ENCODE results near the gene HOXB5. TPM values are rescaled to one million over a fixed set of nuclear protein-coding genes. Genes with fewer than 3 reads are reported as not detected.

Gene HOXB5
- total RNA-seq, 1 experiment from 2014 or later: not detected

GRCh38 chr17:48559840-48560817 is 33.5 kb downstream of the HOXB5 start:
- in situ Hi-C loops (cut with HindIII; ENCODE audit: low pct_unique_long_range_greater_than_20kb, low sequenced_read_pairs): no loop called here
- DNase-seq (ENCODE audit: low read depth): no peak

GRCh38 chr17:48559122-48559839 is 34.3 kb downstream of the HOXB5 start:
- no peak for DNase-seq (ENCODE audit: low read depth)
- in situ Hi-C loops (cut with HindIII; ENCODE audit: low pct_unique_long_range_greater_than_20kb, low sequenced_read_pairs): no loop called here

GRCh38 chr17:48558831-48559121 is 34.8 kb downstream of the HOXB5 start:
- in situ Hi-C loops (cut with HindIII; ENCODE audit: low pct_unique_long_range_greater_than_20kb, low sequenced_read_pairs): no loop called here
- no peak for DNase-seq (ENCODE audit: low read depth)

GRCh38 chr17:48558057-48558830 is 35.3 kb downstream of the HOXB5 start:
- no peak for DNase-seq (ENCODE audit: low read depth)
- in situ Hi-C loops (cut with HindIII; ENCODE audit: low pct_unique_long_range_greater_than_20kb, low sequenced_read_pairs): no loop called here

- in situ Hi-C loops (cut with HindIII; ENCODE audit: low pct_unique_long_range_greater_than_20kb, low sequenced_read_pairs): no loop called here
- DNase-seq (ENCODE audit: low read depth): no peak
Observed at GRCh38 chr17:48556576-48557401, 36.8 kb downstream of the HOXB5 start.

GRCh38 chr17:48556229-48556575 is 37.4 kb downstream of the HOXB5 start:
- in situ Hi-C loops (cut with HindIII; ENCODE audit: low pct_unique_long_range_greater_than_20kb, low sequenced_read_pairs): no loop called here
- no peak for DNase-seq (ENCODE audit: low read depth)

- in situ Hi-C loops (cut with HindIII; ENCODE audit: low pct_unique_long_range_greater_than_20kb, low sequenced_read_pairs): no loop called here
- DNase-seq (ENCODE audit: low read depth): peak; percentile 78
Observed at GRCh38 chr17:48555258-48556228, 38.0 kb downstream of the HOXB5 start.

GRCh38 chr17:48554412-48555257 is 38.9 kb downstream of the HOXB5 start:
- no peak for DNase-seq (ENCODE audit: low read depth)
- in situ Hi-C loops (cut with HindIII; ENCODE audit: low pct_unique_long_range_greater_than_20kb, low sequenced_read_pairs): no loop called here

- no peak for DNase-seq (ENCODE audit: low read depth)
Observed at GRCh38 chr17:48553826-48554225, 39.8 kb downstream of the HOXB5 start.

GRCh38 chr17:48553190-48553547 is 40.4 kb downstream of the HOXB5 start:
- in situ Hi-C loops (cut with HindIII; ENCODE audit: low pct_unique_long_range_greater_than_20kb, low sequenced_read_pairs): no loop called here
- DNase-seq (ENCODE audit: low read depth): no peak

More at GRCh38 chr17:48553826-48554225, 39.8 kb downstream of the HOXB5 start:
- in situ Hi-C loops (cut with HindIII; ENCODE audit: low pct_unique_long_range_greater_than_20kb, low sequenced_read_pairs): no loop called here

GRCh38 chr17:48552466-48553189 is 41.0 kb downstream of the HOXB5 start:
- in situ Hi-C loops (cut with HindIII; ENCODE audit: low pct_unique_long_range_greater_than_20kb, low sequenced_read_pairs): no loop called here

GRCh38 chr17:48551596-48552465 is 41.7 kb downstream of the HOXB5 start:
- in situ Hi-C loops (cut with HindIII; ENCODE audit: low pct_unique_long_range_greater_than_20kb, low sequenced_read_pairs): no loop called here
- no peak for DNase-seq (ENCODE audit: low read depth)

More at GRCh38 chr17:48552466-48553189, 41.0 kb downstream of the HOXB5 start:
- DNase-seq (ENCODE audit: low read depth): no peak

- DNase-seq (ENCODE audit: low read depth): no peak
- in situ Hi-C loops (cut with HindIII; ENCODE audit: low pct_unique_long_range_greater_than_20kb, low sequenced_read_pairs): no loop called here
Observed at GRCh38 chr17:48551214-48551555, 42.4 kb downstream of the HOXB5 start.

GRCh38 chr17:48550502-48551213 is 42.9 kb downstream of the HOXB5 start:
- DNase-seq (ENCODE audit: low read depth): no peak
- in situ Hi-C loops (cut with HindIII; ENCODE audit: low pct_unique_long_range_greater_than_20kb, low sequenced_read_pairs): no loop called here
